Stomach (tissue), 9 donors: Measurements from ENCODE around the gene ICAM2. TPM values are rescaled to one million over a fixed set of nuclear protein-coding genes. Genes with fewer than 3 reads are reported as not detected.

Experiments used
- DNase-seq, 2 donors: peaks; one replicate each; pipeline versions ENCODE4 v3.0.0 to v3.0.0-alpha.2; 2013 to 2019
- H3K27ac ChIP-seq, 5 donors: fragments of 200-600 bp in 4 of 5; sonication (generic) in 4 of 5; one replicate each; pipeline ENCODE4 v1.5.1; 2013 to 2019; ENCODE audit warnings: mild to moderate bottlenecking in 1 of 5, moderate library complexity in 1 of 5
- H3K27me3 ChIP-seq, 3 donors: fragments of 200-600 bp; sonication (generic); one replicate each; pipeline ENCODE4 v1.5.1; 2017 to 2019; ENCODE audit warnings: mixed run types in 1 of 3
- H3K36me3 ChIP-seq, 4 donors: fragments of 200-600 bp; sonication (generic); 1 replicate in 3 of 4; 2 replicates in 1 of 4; pipeline ENCODE4 v1.5.1; 2016 to 2019
- H3K4me1 ChIP-seq, 4 donors: fragments of 200-600 bp; sonication (generic); one replicate each; pipeline ENCODE4 v1.5.1; 2016 to 2019
- H3K4me3 ChIP-seq, 4 donors: fragments of 200-600 bp; sonication (generic) in 3 of 4; one replicate each; pipeline ENCODE4 v1.5.1; 2016 to 2019; ENCODE audit warnings: mild to moderate bottlenecking in 1 of 4
- H3K9me3 ChIP-seq, 4 donors: fragments of 200-600 bp; sonication (generic); one replicate each; pipeline ENCODE4 v1.5.1; 2016 to 2019
- EP300 ChIP-seq: sonication (generic); formaldehyde crosslinking; IDR thresholded peaks from one replicate; pipeline ENCODE4 v1.6.1; 2017; ENCODE audit warnings: antibody characterized with exemption
- POLR2A ChIP-seq, 4 donors: fragments of 450-650 bp; IDR thresholded peaks; one replicate each; pipeline ENCODE4 v1.6.1; 2016; ENCODE audit warnings: antibody characterized with exemption in 4 of 4, control low read depth in 2 of 4, mild to moderate bottlenecking in 1 of 4, moderate library complexity in 1 of 4
- POLR2AphosphoS5 ChIP-seq, 3 donors: sonication (generic); formaldehyde crosslinking; IDR thresholded peaks; one replicate each; pipeline ENCODE4 v1.6.1; 2016; ENCODE audit warnings: antibody characterized with exemption in 3 of 3
- WGBS, 5 donors: extraction: QIAGEN DNeasy Blood & Tissue Kit in 3 of 5; methylation state at CpG; one replicate each; pipeline versions ENCODE4 v1.1.5 to v1.1.7; 2013 to 2018; 5-methylcytosine and 5-hydroxymethylcytosine counted together
- intact Hi-C: fragments of 100-400 bp; cut with DNase I; formaldehyde crosslinking; loops from one replicate; pipeline ENCODE4 v1.15.1; 2023; ENCODE audit warnings: low total_unique reads
- polyA plus RNA-seq, 3 donors: library from polyadenylated mRNA; stranded (reverse); fragments of 200-250 nt; gene quantifications; one replicate each; pipeline ENCODE4 v1.2.3, GENCODE V29; 2013
- total RNA-seq, 5 donors: library from RNA; depleted of rRNA; stranded (reverse); fragments of >200 nt; gene quantifications; one replicate each; pipeline versions ENCODE4 v1.1.0 to v1.2.3, GENCODE V29; 2014 to 2016
- TF ChIP-seq, protein P1 (sequence below), 7 experiments: fragments of 450-650 bp in 4 of 7; fragments of 200-600 bp in 3 of 7; sonication (generic) in 3 of 7; IDR thresholded peaks; one replicate each; pipeline ENCODE4 v1.5.1; 2016 to 2019; ENCODE audit warnings: antibody characterized with exemption in 7 of 7, control low read depth in 2 of 7, mild to moderate bottlenecking in 1 of 7
- donor health status: healthy with polysubstance abuse.
- donor health status: Bipolar disorder and iron deficiency.
- donor health status: healthy.

Gene ICAM2
- total and polyA plus RNA-seq, 8 donors = 4.7 to 25.3 (median 10.7) TPM; not detected in 2

DNA sequence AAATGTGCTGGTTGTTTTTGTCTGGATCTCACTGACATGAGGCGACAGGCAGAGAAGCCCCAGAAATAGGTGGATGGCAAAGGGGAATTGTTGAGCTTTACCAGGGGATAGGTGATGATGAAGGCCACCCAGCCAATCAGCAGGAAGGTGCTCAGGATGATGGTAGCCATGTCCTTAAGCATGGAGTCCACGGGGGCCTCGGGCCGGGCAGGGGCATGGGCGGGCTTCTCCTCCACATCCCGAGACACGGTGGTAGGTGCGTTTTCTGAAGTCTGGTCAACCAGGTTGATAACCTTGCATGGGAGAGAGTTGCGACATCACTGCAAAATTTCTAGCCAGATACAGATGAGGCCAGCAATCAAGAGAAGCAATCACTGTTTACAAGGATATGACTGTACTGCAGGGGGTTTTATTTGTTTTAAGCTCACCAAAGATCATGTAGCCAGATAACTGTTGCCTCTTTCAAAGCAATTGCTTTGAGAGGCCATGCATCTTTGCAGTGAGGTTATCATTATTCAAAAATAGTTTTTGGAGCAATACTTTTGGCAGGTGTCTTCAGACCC lies 37.3 kb upstream of the ICAM2 start:
- H3K4me3 ChIP-seq = no peak overlapping the region
- H3K4me1 ChIP-seq = peaks cover 0 to 26% (median under 1%) of the 10 kb centered on the region in 4 donors
- H3K36me3 ChIP-seq = peaks cover 65 to 99% (median 94%) of the 10 kb centered on the region in 4 donors
- TF ChIP-seq EP300 (no peak), POLR2A (IDR thresholded peaks at IDR 0.05) (no peak), POLR2AphosphoS5 (IDR thresholded peaks at IDR 0.05) (no peak)
- TF ChIP-seq, protein P1, sequence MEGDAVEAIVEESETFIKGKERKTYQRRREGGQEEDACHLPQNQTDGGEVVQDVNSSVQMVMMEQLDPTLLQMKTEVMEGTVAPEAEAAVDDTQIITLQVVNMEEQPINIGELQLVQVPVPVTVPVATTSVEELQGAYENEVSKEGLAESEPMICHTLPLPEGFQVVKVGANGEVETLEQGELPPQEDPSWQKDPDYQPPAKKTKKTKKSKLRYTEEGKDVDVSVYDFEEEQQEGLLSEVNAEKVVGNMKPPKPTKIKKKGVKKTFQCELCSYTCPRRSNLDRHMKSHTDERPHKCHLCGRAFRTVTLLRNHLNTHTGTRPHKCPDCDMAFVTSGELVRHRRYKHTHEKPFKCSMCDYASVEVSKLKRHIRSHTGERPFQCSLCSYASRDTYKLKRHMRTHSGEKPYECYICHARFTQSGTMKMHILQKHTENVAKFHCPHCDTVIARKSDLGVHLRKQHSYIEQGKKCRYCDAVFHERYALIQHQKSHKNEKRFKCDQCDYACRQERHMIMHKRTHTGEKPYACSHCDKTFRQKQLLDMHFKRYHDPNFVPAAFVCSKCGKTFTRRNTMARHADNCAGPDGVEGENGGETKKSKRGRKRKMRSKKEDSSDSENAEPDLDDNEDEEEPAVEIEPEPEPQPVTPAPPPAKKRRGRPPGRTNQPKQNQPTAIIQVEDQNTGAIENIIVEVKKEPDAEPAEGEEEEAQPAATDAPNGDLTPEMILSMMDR (IDR thresholded peaks at IDR 0.05) = no peak
- no peaks in the 10 kb centered on the region for H3K9me3 ChIP-seq
- 83 to 94% (median 90%) methylated on average over 9 of the region's 9 CpGs for WGBS, 5 donors
- DNase-seq = no peak
- no peak overlapping the region for H3K27ac ChIP-seq
- intact Hi-C loops = loop anchor here (10.0 kb wide), 1 partner anchor 77 kb away; the partner anchor contains the start of gene ERN1
- no peaks in the 10 kb centered on the region for H3K27me3 ChIP-seq

GRCh38 chr17:64056269-64057005 lies 36.0 kb upstream of the ICAM2 start:
- H3K36me3 ChIP-seq = peaks cover 72 to 99% (median 97%) of the 10 kb centered on the region in 4 donors

DNA sequence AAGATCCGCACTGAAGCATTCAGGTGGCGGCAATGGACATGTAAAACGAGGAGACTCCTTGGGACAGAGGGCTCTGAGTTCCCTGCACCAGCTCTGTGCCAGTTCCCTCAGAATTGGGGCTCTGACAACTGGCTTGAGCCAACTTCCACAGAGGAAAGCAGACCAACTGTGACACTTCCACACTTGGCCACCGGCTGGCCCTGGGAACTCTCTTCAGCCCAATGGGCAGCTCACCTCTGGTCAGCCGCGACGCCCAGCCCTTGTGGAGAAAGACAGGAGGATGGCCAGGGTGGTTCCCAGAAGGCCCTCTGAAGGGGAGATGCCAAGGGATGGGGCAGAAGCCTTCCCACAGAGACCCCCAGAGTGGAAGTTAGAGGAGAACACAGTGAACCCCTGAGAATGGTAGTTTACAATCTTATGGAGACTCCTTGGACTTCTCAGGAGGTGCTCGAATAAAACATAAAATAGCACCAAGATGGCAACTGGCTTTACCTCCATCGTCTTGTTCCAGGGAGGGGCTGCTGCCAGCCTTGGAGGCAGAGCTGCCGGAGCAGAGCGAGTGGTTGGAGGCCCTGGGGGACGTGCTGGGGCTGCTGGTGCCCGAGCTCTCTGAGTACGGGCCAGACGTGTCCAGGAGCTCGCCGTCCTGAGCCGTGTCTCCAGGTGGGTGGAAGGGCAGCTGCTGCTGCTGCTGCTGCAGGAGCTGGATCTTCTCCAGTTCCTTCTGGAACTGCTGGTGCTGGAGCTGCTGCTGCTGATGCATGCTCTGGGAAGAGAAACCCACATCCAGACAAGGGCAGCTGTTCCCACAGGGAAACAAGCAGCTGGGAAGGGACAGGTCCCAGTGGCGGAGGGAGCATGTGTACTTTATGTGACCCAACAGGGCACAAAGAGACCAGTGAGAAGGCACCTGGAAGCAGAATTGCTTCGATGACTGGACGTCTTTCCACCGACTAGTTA lies 35.0 kb upstream of the ICAM2 start:
- TF ChIP-seq EP300 = no peak
- no peak for TF ChIP-seq POLR2AphosphoS5 (IDR thresholded peaks at IDR 0.05)
- no peak for TF ChIP-seq POLR2A (IDR thresholded peaks at IDR 0.05)
- TF ChIP-seq, protein P1 (IDR thresholded peaks at IDR 0.05) = no peak
- Histone ChIP-seq H3K27me3 (no peaks in the 10 kb centered on the region), H3K27ac (peak overlapping the region in 1 of 5 donors; percentile 56), H3K4me3 (no peak overlapping the region), H3K9me3 (no peaks in the 10 kb centered on the region), H3K4me1 (peaks cover 0 to 6% (median 0%) of the 10 kb centered on the region in 4 donors), H3K36me3 (peaks cover 75 to 100% (median 100%) of the 10 kb centered on the region in 4 donors)
- peak in 1 of 2 donors; percentile 33 for DNase-seq
- intact Hi-C loops = loop anchor here (10.0 kb wide), 1 partner anchor 79 kb away; the partner anchor contains the start of gene ERN1
- WGBS, 5 donors = 85 to 94% (median 90%) methylated on average over 16 to 22 of the region's 22 CpGs

More at GRCh38 chr17:64056269-64057005, 36.0 kb upstream of the ICAM2 start:
- Histone ChIP-seq H3K27ac (peak overlapping the region in 1 of 5 donors; percentile 56), H3K4me3 (no peak overlapping the region), H3K4me1 (peaks cover 0 to 16% (median 0%) of the 10 kb centered on the region in 4 donors), H3K27me3 (no peaks in the 10 kb centered on the region), H3K9me3 (no peaks in the 10 kb centered on the region)
- TF ChIP-seq EP300 (no peak), POLR2AphosphoS5 (IDR thresholded peaks at IDR 0.05) (no peak), POLR2A (IDR thresholded peaks at IDR 0.05) (no peak)
- TF ChIP-seq, protein P1 (IDR thresholded peaks at IDR 0.05) = no peak
- 59 to 75% (median 70%) methylated on average over 12 of the region's 12 CpGs for WGBS, 5 donors
- intact Hi-C loops = loop anchor here (10.0 kb wide), 1 partner anchor 78 kb away; the partner anchor contains the start of gene ERN1
- peak in 1 of 2 donors; percentile 54 for DNase-seq
